Bronchial epithelial cell (primary cell): ENCODE data around the gene EEF2. TPM values are rescaled to one million over a fixed set of nuclear protein-coding genes. Genes with fewer than 3 reads are reported as not detected.

Experiments
- DNase-seq: peaks from one replicate; pipeline ENCODE4 v3.0.0-alpha.2; 2010; ENCODE audit warnings: low read depth
- FAIRE-seq: peaks from 2 replicates; lab custom pipeline; 2011; peaks lifted over from hg19 to GRCh38; lab: Jason Lieb, UNC
- H3K27me3 ChIP-seq: 2 replicates; pipeline ENCODE4 v1.5.1; 2011; ENCODE audit warnings: low read length; ENCODE audit not compliant: control insufficient read depth, insufficient read depth
- H3K36me3 ChIP-seq: 2 replicates; pipeline ENCODE4 v1.5.1; 2011; ENCODE audit warnings: low read length; ENCODE audit not compliant: control insufficient read depth, insufficient read depth
- H3K4me3 ChIP-seq: 2 replicates; pipeline ENCODE4 v1.5.1; 2011; ENCODE audit warnings: mild to moderate bottlenecking, low read depth, low read length, control low read depth
- total RNA-seq: library from RNA; depleted of rRNA; stranded (reverse); fragments of >200 nt; gene quantifications from 2 replicates; pipeline ENCODE4 v1.2.1, GENCODE V29; 2014
- TF ChIP-seq, protein P1 (sequence below): IDR thresholded peaks from 2 replicates; pipeline ENCODE4 v1.5.1; 2011; ENCODE audit warnings: mild to moderate bottlenecking, moderate library complexity, low read length, control low read depth, inconsistent platforms; ENCODE audit not compliant: insufficient read depth, severe bottlenecking

The EEF2 gene
- 3,055 and 4,680 TPM in 2 replicates for total RNA-seq

DNA sequence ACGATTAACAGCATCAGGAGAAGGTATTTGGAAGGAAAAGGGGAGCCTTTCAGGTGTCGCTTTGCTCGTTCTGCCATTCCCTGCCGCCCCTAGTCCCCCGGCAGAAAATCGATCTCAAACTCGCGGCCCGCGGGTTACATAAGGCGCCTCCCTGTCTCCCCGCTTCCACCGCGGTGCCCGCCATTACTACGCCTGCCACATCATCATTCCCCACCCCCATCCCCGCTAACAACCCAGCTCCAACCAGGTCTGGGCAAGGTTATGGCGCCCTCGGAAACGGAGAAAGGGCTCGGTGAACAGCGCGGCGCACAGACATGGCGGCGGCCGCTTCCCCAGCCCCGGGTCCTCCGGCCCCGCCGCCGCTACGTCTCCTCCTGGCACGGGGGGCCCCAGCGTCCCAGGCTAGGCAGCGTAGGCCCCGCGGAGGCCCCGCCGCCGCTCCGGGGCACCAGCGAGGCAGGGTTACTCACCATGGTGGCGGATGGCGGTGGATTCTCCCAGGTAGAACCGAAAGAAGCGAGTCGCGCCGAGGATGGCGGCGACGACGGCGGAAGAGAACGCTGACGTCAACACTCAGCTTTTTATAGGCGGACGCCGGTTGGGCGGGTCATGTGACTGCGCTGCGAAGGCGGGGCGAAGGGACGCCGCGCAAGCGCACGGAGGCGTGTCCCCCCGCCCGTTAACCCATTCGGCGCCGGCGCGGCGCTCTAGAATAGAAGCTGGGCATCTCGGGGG is at the start of gene EEF2:
Gene EEF2, minus strand, starts transcription at position 556 of the 735 bp plus-strand sequence. Its CDS starts 83 bp downstream, at position 473.
- FAIRE-seq (no peak), DNase-seq (peak; percentile 49)
- H3K27me3 ChIP-seq, result no peaks in the 10 kb centered on the region
- peaks cover 45% of the 10 kb centered on the region for H3K36me3 ChIP-seq
- H3K4me3 ChIP-seq, result peak within 1 kb of the TSS; percentile 78
- TF ChIP-seq, protein P1, sequence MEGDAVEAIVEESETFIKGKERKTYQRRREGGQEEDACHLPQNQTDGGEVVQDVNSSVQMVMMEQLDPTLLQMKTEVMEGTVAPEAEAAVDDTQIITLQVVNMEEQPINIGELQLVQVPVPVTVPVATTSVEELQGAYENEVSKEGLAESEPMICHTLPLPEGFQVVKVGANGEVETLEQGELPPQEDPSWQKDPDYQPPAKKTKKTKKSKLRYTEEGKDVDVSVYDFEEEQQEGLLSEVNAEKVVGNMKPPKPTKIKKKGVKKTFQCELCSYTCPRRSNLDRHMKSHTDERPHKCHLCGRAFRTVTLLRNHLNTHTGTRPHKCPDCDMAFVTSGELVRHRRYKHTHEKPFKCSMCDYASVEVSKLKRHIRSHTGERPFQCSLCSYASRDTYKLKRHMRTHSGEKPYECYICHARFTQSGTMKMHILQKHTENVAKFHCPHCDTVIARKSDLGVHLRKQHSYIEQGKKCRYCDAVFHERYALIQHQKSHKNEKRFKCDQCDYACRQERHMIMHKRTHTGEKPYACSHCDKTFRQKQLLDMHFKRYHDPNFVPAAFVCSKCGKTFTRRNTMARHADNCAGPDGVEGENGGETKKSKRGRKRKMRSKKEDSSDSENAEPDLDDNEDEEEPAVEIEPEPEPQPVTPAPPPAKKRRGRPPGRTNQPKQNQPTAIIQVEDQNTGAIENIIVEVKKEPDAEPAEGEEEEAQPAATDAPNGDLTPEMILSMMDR, result no peak

DNA sequence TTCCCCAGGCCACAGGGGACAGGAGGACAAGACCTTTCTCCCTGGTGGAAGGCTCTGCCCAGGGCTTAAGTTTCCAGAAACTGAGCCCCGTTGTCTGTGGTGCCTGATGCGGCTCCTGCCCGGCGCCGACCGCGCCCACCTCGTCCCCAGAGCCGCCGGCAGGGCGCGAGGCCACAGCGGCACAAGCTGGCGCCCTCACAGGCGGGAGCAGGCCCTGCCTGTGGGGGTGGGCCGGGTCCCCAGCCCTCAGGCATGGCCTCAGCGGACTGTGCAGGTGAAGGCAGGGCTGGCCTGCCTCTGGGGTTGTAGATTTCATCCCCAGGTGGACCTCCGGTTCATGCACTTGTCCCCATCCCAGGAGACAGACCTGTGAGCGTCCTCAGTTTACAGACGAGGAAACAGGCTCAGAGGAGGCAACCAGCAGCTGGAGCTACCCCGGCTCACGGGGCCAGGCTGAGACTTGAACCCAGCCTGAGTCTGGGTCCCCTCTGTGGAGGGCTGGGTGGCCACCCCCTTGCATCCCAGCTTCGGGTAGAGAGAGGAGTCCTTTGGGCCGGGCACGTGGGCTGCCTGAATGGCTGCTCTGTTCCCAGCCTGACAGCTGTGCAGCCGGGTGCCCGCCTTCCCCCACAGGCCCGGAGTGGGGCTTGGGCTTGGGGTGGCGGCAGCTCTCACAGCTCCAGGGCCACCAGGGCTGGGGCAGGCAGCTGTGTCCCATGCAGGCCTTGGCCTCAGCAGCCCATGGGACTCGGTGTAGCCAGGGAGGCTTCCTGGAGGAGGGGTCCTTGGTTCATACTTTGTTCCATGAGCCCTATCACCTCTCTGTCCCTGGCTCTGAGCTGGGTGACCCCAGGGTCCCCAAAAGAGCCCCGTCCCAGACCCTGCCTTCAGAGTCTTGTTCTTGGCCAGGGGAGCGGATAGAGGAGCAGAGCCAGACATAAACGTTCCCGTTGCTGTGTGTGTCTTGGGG is 49.1 kb upstream of the EEF2 start:
- no peak for DNase-seq
- Histone ChIP-seq H3K27me3 (no peaks in the 10 kb centered on the region), H3K36me3 (peaks cover 7% of the 10 kb centered on the region), H3K4me3 (no peak overlapping the region)
- no peak for FAIRE-seq
- TF ChIP-seq, protein P1, result no peak

DNA sequence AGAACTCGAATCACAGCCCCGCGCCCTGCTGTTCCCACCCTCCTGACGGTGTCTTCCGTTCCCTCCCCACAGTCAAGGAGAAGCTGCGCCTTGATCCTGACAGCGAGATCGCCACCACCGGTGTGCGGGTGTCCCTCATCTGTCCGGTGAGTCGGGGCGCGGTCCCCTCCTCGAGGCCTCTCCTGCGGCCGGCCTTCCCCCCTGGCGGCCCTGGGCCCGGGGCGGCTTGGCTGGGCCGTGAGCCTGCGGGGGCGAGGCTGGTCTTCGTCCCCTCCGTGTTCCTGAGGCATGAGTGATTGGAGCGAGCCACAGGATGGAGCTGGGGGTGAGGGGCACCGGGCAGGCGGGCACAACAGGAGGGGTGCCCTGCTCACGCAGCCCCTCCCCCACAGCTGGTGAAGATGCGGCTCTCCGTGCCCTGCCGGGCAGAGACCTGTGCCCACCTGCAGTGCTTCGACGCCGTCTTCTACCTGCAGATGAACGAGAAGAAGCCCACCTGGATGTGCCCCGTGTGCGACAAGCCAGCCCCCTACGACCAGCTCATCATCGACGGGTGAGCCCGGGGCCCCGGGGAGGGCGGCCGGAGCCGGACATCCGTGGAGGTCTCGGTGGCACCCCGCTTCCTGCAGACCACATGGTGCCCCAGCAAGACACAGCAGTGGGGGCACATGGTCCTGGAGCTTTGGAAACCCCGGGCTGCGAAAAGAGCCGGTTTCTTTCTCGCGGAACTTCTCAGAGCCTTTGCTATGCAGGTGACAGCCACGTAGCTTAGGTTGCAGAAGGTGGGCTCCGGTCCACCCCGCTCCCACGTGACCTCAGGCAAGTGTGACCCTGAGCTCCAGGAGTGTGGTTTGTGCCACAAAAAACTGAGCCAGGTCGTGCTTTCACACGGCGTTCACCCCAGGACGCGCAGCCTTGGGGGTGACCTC is 48.0 kb upstream of the EEF2 start:
- FAIRE-seq, result no peak
- H3K36me3 ChIP-seq, result peaks cover 12% of the 10 kb centered on the region
- no peak for DNase-seq
- TF ChIP-seq, protein P1, result no peak
- no peaks in the 10 kb centered on the region for H3K27me3 ChIP-seq
- no peak overlapping the region for H3K4me3 ChIP-seq

DNA sequence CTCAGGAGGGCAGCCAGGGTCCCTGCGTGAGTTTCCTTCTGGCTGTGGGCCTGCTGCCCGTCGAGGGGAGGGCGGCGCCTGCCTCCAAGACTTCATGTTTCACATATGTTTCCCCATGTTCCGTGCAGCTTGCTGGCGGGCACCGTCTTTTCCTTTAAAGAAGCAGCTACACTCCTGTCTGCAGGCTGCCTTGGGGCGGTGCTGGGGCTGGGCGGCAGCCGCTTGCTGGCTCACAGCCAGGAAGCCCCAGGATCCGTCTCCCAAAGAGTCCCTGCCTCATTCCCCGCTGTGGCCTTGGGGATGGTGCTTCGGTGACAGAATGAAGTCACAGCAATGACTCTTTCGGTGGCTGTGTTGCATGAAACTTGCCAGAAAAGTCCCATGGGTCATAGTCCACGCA is 47.2 kb upstream of the EEF2 start:
- no peak for DNase-seq
- no peak overlapping the region for H3K4me3 ChIP-seq
- TF ChIP-seq, protein P1, result no peak
- no peaks in the 10 kb centered on the region for H3K27me3 ChIP-seq
- no peak for FAIRE-seq
- peaks cover 12% of the 10 kb centered on the region for H3K36me3 ChIP-seq

DNA sequence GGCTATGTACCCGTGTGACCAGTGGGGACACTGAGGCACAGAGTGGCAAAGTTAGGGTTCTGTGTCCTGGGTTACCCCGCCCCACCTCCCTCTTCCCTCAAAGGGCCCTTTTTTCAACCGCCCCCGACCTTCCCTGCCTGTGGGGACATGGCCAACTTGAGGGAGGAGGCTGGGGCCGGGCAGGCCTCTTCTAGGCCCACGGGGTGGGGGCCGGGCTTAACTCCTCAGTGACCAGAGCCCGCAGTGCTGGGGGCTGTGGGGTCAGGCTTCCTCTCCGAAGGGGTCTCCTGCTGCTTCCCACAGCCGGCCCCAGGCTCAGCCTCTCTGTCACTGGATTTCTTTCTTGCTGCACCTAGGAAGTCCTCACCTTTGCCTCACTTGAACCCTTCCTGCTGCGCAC is 46.2 kb upstream of the EEF2 start:
- TF ChIP-seq, protein P1, result no peak
- FAIRE-seq, result no peak
- H3K27me3 ChIP-seq, result no peaks in the 10 kb centered on the region
- H3K36me3 ChIP-seq, result peaks cover 13% of the 10 kb centered on the region
- no peak overlapping the region for H3K4me3 ChIP-seq
- no peak for DNase-seq
